ENCODE measurements around the gene RIIAD1. TPM values are rescaled to one million over a fixed set of nuclear protein-coding genes. Genes with fewer than 3 reads are reported as not detected.

The RIIAD1 gene
- total RNA-seq, 2 donors from 2014 or later, result not detected

GRCh38 chr1:151686561-151686960 lies 34.8 kb upstream of the RIIAD1 start:
- no peaks in the 10 kb centered on the region for H3K9me3 ChIP-seq (ENCODE audit: control insufficient read depth, low read length)
- TF ChIP-seq, protein P1, sequence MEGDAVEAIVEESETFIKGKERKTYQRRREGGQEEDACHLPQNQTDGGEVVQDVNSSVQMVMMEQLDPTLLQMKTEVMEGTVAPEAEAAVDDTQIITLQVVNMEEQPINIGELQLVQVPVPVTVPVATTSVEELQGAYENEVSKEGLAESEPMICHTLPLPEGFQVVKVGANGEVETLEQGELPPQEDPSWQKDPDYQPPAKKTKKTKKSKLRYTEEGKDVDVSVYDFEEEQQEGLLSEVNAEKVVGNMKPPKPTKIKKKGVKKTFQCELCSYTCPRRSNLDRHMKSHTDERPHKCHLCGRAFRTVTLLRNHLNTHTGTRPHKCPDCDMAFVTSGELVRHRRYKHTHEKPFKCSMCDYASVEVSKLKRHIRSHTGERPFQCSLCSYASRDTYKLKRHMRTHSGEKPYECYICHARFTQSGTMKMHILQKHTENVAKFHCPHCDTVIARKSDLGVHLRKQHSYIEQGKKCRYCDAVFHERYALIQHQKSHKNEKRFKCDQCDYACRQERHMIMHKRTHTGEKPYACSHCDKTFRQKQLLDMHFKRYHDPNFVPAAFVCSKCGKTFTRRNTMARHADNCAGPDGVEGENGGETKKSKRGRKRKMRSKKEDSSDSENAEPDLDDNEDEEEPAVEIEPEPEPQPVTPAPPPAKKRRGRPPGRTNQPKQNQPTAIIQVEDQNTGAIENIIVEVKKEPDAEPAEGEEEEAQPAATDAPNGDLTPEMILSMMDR (conservative IDR thresholded peaks at IDR 0.05), result no peak
- Mint-ChIP-seq H3K36me3 (ENCODE audit: low read depth) (peaks cover 29% of the 10 kb centered on the region), H3K9me3 (no peaks in the 10 kb centered on the region), H3K27me3 (ENCODE audit: insufficient read depth) (no peaks in the 10 kb centered on the region), H3K4me1 (peaks cover 5% of the 10 kb centered on the region), H3K4me3 (no peak overlapping the region), H3K27ac (no peak overlapping the region)
- peaks cover 37% of the 10 kb centered on the region for H3K36me3 ChIP-seq (ENCODE audit: control insufficient read depth, insufficient read depth, low read length)
- H3K27me3 ChIP-seq (ENCODE audit: control insufficient read depth, insufficient read depth, low read length, poor library complexity, severe bottlenecking), result no peaks in the 10 kb centered on the region
- no peak overlapping the region for H3K4me3 ChIP-seq (ENCODE audit: low read length)
- DNase-seq, result no peak
- no peak overlapping the region for H3K9ac ChIP-seq (ENCODE audit: extremely low read depth, low read length, poor library complexity, severe bottlenecking)
- no peaks in the 10 kb centered on the region for H3K4me1 ChIP-seq (ENCODE audit: control insufficient read depth, insufficient read depth, low read length)
- no peak overlapping the region for H3K27ac ChIP-seq (ENCODE audit: low read depth, low read length)
- 64 to 89% methylated on average over 2 of the region's 2 CpGs for WGBS, 2 experiments (ENCODE audit: insufficient coverage in 1 of 2, insufficient read length in 1 of 2)

GRCh38 chr1:151689494-151689893 lies 31.8 kb upstream of the RIIAD1 start:
- no peaks in the 10 kb centered on the region for H3K27me3 ChIP-seq (ENCODE audit: control insufficient read depth, insufficient read depth, low read length, poor library complexity, severe bottlenecking)
- H3K36me3 Mint-ChIP-seq (ENCODE audit: low read depth), result peaks cover 43% of the 10 kb centered on the region
- DNase-seq, result no peak
- TF ChIP-seq, protein P1 (conservative IDR thresholded peaks at IDR 0.05), result no peak
- no peak overlapping the region for H3K27ac Mint-ChIP-seq
- no peaks in the 10 kb centered on the region for H3K9me3 ChIP-seq (ENCODE audit: control insufficient read depth, low read length)
- no peak overlapping the region for H3K4me3 Mint-ChIP-seq
- H3K27ac ChIP-seq (ENCODE audit: low read depth, low read length), result no peak overlapping the region
- peaks cover 5% of the 10 kb centered on the region for H3K4me1 Mint-ChIP-seq
- WGBS, 2 experiments (ENCODE audit: insufficient coverage in 1 of 2, insufficient read length in 1 of 2), result 97 to 100% methylated on average over 1 to 4 of the region's 4 CpGs
- peaks cover 49% of the 10 kb centered on the region for H3K36me3 ChIP-seq (ENCODE audit: control insufficient read depth, insufficient read depth, low read length)
- H3K9me3 Mint-ChIP-seq, result no peaks in the 10 kb centered on the region
- H3K27me3 Mint-ChIP-seq (ENCODE audit: insufficient read depth), result no peaks in the 10 kb centered on the region
- no peak overlapping the region for H3K4me3 ChIP-seq (ENCODE audit: low read length)
- no peak overlapping the region for H3K9ac ChIP-seq (ENCODE audit: extremely low read depth, low read length, poor library complexity, severe bottlenecking)
- no peaks in the 10 kb centered on the region for H3K4me1 ChIP-seq (ENCODE audit: control insufficient read depth, insufficient read depth, low read length)

- DNase-seq, result no peak
- peaks cover 46% of the 10 kb centered on the region for H3K36me3 ChIP-seq (ENCODE audit: control insufficient read depth, insufficient read depth, low read length)
- no peak overlapping the region for H3K4me3 ChIP-seq (ENCODE audit: low read length)
- TF ChIP-seq, protein P1 (conservative IDR thresholded peaks at IDR 0.05), result no peak
- H3K27ac ChIP-seq (ENCODE audit: low read depth, low read length), result no peak overlapping the region
- H3K27me3 Mint-ChIP-seq (ENCODE audit: insufficient read depth), result no peaks in the 10 kb centered on the region
- no peaks in the 10 kb centered on the region for H3K9me3 ChIP-seq (ENCODE audit: control insufficient read depth, low read length)
- no peaks in the 10 kb centered on the region for H3K4me1 ChIP-seq (ENCODE audit: control insufficient read depth, insufficient read depth, low read length)
- 95% methylated on average over 3 of the region's 3 CpGs for WGBS, 2 experiments (ENCODE audit: insufficient coverage in 1 of 2, insufficient read length in 1 of 2)
- no peaks in the 10 kb centered on the region for H3K9me3 Mint-ChIP-seq
- H3K4me1 Mint-ChIP-seq, result peaks cover 5% of the 10 kb centered on the region
- H3K36me3 Mint-ChIP-seq (ENCODE audit: low read depth), result peaks cover 48% of the 10 kb centered on the region
- H3K27me3 ChIP-seq (ENCODE audit: control insufficient read depth, insufficient read depth, low read length, poor library complexity, severe bottlenecking), result no peaks in the 10 kb centered on the region
- H3K9ac ChIP-seq (ENCODE audit: extremely low read depth, low read length, poor library complexity, severe bottlenecking), result no peak overlapping the region
- H3K4me3 Mint-ChIP-seq, result no peak overlapping the region
- no peak overlapping the region for H3K27ac Mint-ChIP-seq
Observed at GRCh38 chr1:151692226-151692625, 29.1 kb upstream of the RIIAD1 start.
